Tibial nerve (tissue), 4 donors: ENCODE results near the gene CD200R1L. TPM values are rescaled to one million over a fixed set of nuclear protein-coding genes. Genes with fewer than 3 reads are reported as not detected.

ENCODE experiments used
- DNase-seq, 2 donors: peaks; one replicate each; pipeline ENCODE4 v3.0.0-alpha.2; 2019; ENCODE audit warnings: low spot score in 2 of 2
- H3K27ac ChIP-seq, 4 donors: fragments of 200-600 bp; sonication (generic) in 3 of 4; one replicate each; pipeline ENCODE4 v1.5.1; 2017 to 2019; ENCODE audit warnings: mild to moderate bottlenecking in 1 of 4
- H3K27me3 ChIP-seq, 2 donors: fragments of 200-600 bp; sonication (generic) in 1 of 2; one replicate each; pipeline versions ENCODE4 v1.5.1 to v1.6.0; 2017 to 2019
- H3K36me3 ChIP-seq, 3 donors: fragments of 200-600 bp; sonication (generic); one replicate each; pipeline ENCODE4 v1.5.1; 2018 to 2019
- H3K4me1 ChIP-seq, 4 donors: fragments of 200-600 bp; sonication (generic) in 3 of 4; one replicate each; pipeline ENCODE4 v1.5.1; 2017 to 2019
- H3K4me3 ChIP-seq, 4 donors: fragments of 200-600 bp; sonication (generic) in 3 of 4; one replicate each; pipeline ENCODE4 v1.5.1; 2017 to 2019; ENCODE audit warnings: mild to moderate bottlenecking in 1 of 4, moderate library complexity in 1 of 4
- H3K9me3 ChIP-seq, 4 donors: fragments of 200-600 bp; sonication (generic) in 3 of 4; one replicate each; pipeline ENCODE4 v1.5.1; 2017 to 2019
- CTCF ChIP-seq, 5 experiments: fragments of 200-600 bp in 3 of 5; fragments of 450-650 bp in 2 of 5; sonication (generic) in 3 of 5; IDR thresholded peaks; one replicate each; pipeline ENCODE4 v1.5.1; 2016 to 2019; ENCODE audit warnings: antibody characterized with exemption in 5 of 5, mild to moderate bottlenecking in 3 of 5, moderate library complexity in 2 of 5
- EP300 ChIP-seq, 2 donors: sonication (generic); formaldehyde crosslinking; IDR thresholded peaks; one replicate each; pipeline ENCODE4 v1.6.1; 2017; ENCODE audit warnings: antibody characterized with exemption in 2 of 2, mild to moderate bottlenecking in 1 of 2
- POLR2A ChIP-seq, 2 donors: fragments of 450-650 bp; IDR thresholded peaks; one replicate each; pipeline ENCODE4 v1.6.1; 2017; ENCODE audit warnings: antibody characterized with exemption in 2 of 2, mild to moderate bottlenecking in 2 of 2, moderate library complexity in 2 of 2
- WGBS, 2 donors: methylation state at CpG; one replicate each; pipeline ENCODE4 v1.1.5; 2018; 5-methylcytosine and 5-hydroxymethylcytosine counted together
- total RNA-seq, 4 donors: library from RNA; depleted of rRNA; stranded (reverse); fragments of >200 nt; gene quantifications; one replicate each; pipeline ENCODE4 v1.1.0, GENCODE V29; 2016

The CD200R1L gene
- total RNA-seq, 4 donors from 2014 or later: not detected

- Histone ChIP-seq H3K9me3 (no peaks in the 10 kb centered on the region), H3K27ac (no peak overlapping the region), H3K36me3 (no peaks in the 10 kb centered on the region), H3K4me1 (no peaks in the 10 kb centered on the region), H3K27me3 (no peaks in the 10 kb centered on the region), H3K4me3 (no peak overlapping the region)
- DNase-seq: no peak
- 59 to 63% methylated on average over 3 of the region's 3 CpGs for WGBS, 2 donors
- TF ChIP-seq POLR2A (IDR thresholded peaks at IDR 0.05) (no peak), EP300 (IDR thresholded peaks at IDR 0.05) (no peak), CTCF (IDR thresholded peaks at IDR 0.05) (no peak)
Observed at GRCh38 chr3:112822064-112823055, 24.3 kb downstream of the CD200R1L start.

GRCh38 chr3:112818289-112818688 is 28.4 kb downstream of the CD200R1L start:
- Histone ChIP-seq H3K4me1 (peaks cover 0 to 9% (median 4%) of the 10 kb centered on the region in 4 donors), H3K27ac (no peak overlapping the region), H3K9me3 (no peaks in the 10 kb centered on the region), H3K27me3 (no peaks in the 10 kb centered on the region), H3K4me3 (no peak overlapping the region), H3K36me3 (no peaks in the 10 kb centered on the region)
- TF ChIP-seq POLR2A (IDR thresholded peaks at IDR 0.05): no peak
- TF ChIP-seq EP300 (IDR thresholded peaks at IDR 0.05): no peak
- no peak for TF ChIP-seq CTCF (IDR thresholded peaks at IDR 0.05)
- WGBS, 2 donors: 64 to 89% methylated on average over 1 of the region's 1 CpG
- DNase-seq: no peak

- WGBS, 2 donors: 28 to 36% methylated on average over 3 of the region's 3 CpGs
- H3K27me3 ChIP-seq: no peaks in the 10 kb centered on the region
- DNase-seq: no peak
- H3K4me3 ChIP-seq: no peak overlapping the region
- no peak overlapping the region for H3K27ac ChIP-seq
- H3K4me1 ChIP-seq: peaks cover 0 to 11% (median 5%) of the 10 kb centered on the region in 4 donors
- TF ChIP-seq POLR2A (IDR thresholded peaks at IDR 0.05) (no peak), EP300 (IDR thresholded peaks at IDR 0.05) (no peak), CTCF (IDR thresholded peaks at IDR 0.05) (no peak)
- no peaks in the 10 kb centered on the region for H3K9me3 ChIP-seq
- H3K36me3 ChIP-seq: no peaks in the 10 kb centered on the region
Observed at GRCh38 chr3:112817797-112818196, 28.9 kb downstream of the CD200R1L start.

GRCh38 chr3:112817271-112817670 is 29.4 kb downstream of the CD200R1L start:
- H3K27ac ChIP-seq: no peak overlapping the region
- no peaks in the 10 kb centered on the region for H3K27me3 ChIP-seq
- TF ChIP-seq EP300 (IDR thresholded peaks at IDR 0.05): no peak
- TF ChIP-seq POLR2A (IDR thresholded peaks at IDR 0.05): no peak
- no peak for TF ChIP-seq CTCF (IDR thresholded peaks at IDR 0.05)
- no peak for DNase-seq
- H3K36me3 ChIP-seq: no peaks in the 10 kb centered on the region
- H3K4me1 ChIP-seq: peaks cover 0 to 16% (median 6%) of the 10 kb centered on the region in 4 donors
- H3K4me3 ChIP-seq: no peak overlapping the region
- H3K9me3 ChIP-seq: no peaks in the 10 kb centered on the region

GRCh38 chr3:112815981-112816380 is 30.7 kb downstream of the CD200R1L start:
- Histone ChIP-seq H3K4me3 (no peak overlapping the region), H3K9me3 (no peaks in the 10 kb centered on the region), H3K27me3 (no peaks in the 10 kb centered on the region), H3K36me3 (no peaks in the 10 kb centered on the region), H3K4me1 (peaks cover 0 to 27% (median 6%) of the 10 kb centered on the region in 4 donors), H3K27ac (no peak overlapping the region)
- no peak for DNase-seq
- TF ChIP-seq POLR2A (IDR thresholded peaks at IDR 0.05): no peak
